Upper lobe of left lung (tissue), 4 donors: ENCODE results near the gene CNTNAP2.

Experiments
- POLR2A ChIP-seq, 4 donors: fragments of 450-650 bp; IDR thresholded peaks; one replicate each; pipeline ENCODE4 v1.5.1; 2016 to 2017; ENCODE audit warnings: antibody characterized with exemption in 4 of 4, mild to moderate bottlenecking in 2 of 4
- POLR2AphosphoS5 ChIP-seq, 2 donors: sonication (generic); formaldehyde crosslinking; IDR thresholded peaks; one replicate each; pipeline ENCODE4 v1.5.1; 2017; ENCODE audit warnings: antibody characterized with exemption in 2 of 2
- TF ChIP-seq, protein P1 (sequence below), 6 experiments: fragments of 450-650 bp in 4 of 6; fragments of 200-600 bp in 2 of 6; sonication (generic) in 2 of 6; IDR thresholded peaks; one replicate each; pipeline ENCODE4 v1.5.1; 2016 to 2019; ENCODE audit warnings: antibody characterized with exemption in 6 of 6

GRCh38 chr7:147999962-148000361, 1883.4 kb downstream of the CNTNAP2 start:
- no peak for TF ChIP-seq POLR2AphosphoS5 (IDR thresholded peaks at IDR 0.05)
- TF ChIP-seq, protein P1, sequence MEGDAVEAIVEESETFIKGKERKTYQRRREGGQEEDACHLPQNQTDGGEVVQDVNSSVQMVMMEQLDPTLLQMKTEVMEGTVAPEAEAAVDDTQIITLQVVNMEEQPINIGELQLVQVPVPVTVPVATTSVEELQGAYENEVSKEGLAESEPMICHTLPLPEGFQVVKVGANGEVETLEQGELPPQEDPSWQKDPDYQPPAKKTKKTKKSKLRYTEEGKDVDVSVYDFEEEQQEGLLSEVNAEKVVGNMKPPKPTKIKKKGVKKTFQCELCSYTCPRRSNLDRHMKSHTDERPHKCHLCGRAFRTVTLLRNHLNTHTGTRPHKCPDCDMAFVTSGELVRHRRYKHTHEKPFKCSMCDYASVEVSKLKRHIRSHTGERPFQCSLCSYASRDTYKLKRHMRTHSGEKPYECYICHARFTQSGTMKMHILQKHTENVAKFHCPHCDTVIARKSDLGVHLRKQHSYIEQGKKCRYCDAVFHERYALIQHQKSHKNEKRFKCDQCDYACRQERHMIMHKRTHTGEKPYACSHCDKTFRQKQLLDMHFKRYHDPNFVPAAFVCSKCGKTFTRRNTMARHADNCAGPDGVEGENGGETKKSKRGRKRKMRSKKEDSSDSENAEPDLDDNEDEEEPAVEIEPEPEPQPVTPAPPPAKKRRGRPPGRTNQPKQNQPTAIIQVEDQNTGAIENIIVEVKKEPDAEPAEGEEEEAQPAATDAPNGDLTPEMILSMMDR (IDR thresholded peaks at IDR 0.05), result no peak
- TF ChIP-seq POLR2A (IDR thresholded peaks at IDR 0.05), result no peak
